ENCODE measurements around the gene SMPD1.

SMPD1 gene

DNA sequence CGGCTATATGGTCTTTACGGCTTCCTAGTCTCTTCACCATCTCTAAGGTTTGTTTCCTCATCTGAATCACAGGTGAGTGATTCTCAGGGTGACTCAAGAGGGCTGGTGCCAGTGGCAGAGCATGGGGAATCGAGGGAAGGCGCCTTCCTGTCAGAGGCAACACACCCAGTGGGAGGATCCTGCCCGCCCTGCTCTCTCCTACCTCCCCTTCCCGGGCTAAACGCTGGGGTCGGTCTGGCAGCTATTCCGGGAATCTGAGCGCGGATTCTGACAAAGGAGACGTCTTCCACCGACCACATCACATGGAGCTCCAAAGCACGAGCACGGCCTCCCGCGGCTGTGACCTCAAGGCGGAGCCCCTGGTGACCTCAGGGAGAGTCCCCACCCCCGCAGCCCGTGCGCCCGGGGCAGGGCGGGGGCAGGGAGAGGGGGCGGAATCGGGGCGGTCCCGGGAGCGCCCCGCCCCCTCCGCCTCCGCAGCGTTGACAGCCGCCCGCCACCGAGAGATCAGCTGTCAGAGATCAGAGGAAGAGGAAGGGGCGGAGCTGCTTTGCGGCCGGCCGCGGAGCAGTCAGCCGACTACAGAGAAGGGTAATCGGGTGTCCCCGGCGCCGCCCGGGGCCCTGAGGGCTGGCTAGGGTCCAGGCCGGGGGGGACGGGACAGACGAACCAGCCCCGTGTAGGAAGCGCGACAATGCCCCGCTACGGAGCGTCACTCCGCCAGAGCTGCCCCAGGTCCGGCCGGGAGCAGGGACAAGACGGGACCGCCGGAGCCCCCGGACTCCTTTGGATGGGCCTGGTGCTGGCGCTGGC lies at the start of gene SMPD1:
TSS of gene SMPD1 (plus strand) at position 570 of the 813 bp plus-strand sequence. CDS start at position 695, 125 bp downstream.
- peak; percentile 85 for DNase-seq (ENCODE audit: low read depth, low spot score)

DNA sequence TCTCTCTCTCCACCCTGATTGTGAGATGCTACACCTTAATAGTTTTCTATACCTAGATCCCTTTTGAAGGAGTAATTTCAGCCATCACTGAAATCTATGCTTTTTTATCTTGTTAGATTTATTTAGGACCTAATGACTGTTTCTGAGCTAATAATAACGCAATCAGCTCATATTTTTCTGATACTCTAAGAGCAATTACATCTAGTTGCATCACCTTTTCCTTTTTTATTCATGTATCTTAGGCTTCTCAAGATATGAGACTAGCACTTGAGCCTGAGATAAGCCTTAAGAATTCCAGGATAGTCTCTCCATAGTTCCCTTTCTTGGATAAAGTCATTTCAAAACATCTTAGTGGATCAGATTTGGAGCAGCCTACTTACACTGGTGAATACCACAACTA lies 44.9 kb upstream of the SMPD1 start:
- no peak overlapping the region for H3K27ac ChIP-seq
- no peak for DNase-seq (ENCODE audit: low read depth, low spot score)

More for the DNA sequence above, at the start of gene SMPD1:
- peak within 1 kb of the TSS; percentile 90 for H3K27ac ChIP-seq

DNA sequence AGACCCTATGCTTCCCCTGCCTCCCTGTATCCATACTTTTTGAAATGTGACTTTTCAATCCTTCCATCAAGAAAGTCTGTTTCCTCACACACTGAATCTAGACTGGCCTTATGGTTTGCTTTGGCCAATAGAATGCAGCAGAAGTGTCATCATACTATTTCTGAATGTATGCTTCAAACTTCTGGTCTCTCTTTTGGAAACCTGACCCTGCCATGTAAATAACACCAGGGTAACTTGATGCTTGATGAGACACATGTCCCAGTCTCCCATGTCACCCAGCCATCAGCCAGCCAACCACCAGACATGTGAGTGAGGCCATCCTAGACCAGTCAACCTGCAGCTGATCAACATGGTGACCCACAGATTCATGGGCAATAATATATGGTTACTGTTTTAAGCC lies 40.2 kb upstream of the SMPD1 start:
- H3K27ac ChIP-seq, result no peak overlapping the region
- no peak for DNase-seq (ENCODE audit: low read depth, low spot score)

DNA sequence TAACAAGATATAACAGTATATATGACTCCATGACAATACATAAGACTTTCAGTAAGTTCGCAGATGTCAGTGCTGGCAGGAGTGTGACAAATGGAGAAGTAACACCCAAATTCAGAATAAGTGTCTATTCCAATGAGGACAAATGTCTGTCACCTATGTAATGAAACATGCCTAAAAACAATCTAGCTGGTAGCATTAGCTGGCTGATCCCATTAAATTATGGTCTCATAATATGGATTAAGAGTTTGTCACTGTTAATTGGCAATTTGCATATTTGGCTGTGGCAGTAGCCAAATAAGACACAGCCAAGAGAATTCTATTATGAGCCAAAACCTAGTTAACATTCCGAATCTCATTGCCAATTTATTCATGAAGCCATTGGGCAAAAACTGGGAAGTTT lies 39.8 kb upstream of the SMPD1 start:
- no peak overlapping the region for H3K27ac ChIP-seq
- no peak for DNase-seq (ENCODE audit: low read depth, low spot score)

DNA sequence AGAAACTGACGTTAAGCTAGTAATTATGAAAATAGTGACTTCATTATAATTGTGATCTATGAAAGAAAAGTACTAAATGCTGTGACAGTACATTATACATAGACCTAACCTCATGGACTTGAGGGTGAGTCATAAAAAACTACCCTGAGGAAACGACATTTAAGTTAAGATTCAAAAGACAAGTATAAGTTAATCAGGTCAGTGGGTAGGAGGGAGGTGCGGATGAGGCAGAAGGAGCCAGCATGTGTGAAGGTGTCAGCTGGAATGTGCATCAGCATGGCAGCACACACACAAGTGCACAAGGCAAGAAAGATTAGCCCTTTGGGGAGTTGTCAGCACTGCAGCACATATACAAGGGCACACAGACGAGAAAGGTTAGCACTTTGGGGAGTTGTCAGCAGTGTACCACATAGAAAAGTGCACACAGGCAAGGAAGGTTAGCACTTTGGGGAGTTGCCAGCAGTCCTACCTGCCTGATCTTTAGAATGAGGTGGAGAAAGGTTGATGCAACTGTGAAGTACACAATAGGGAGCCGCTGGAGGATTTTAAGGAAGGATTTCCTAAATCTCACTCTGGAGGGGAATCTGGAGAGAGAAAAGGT lies 38.4 kb upstream of the SMPD1 start:
- no peak overlapping the region for H3K27ac ChIP-seq
- no peak for DNase-seq (ENCODE audit: low read depth, low spot score)

DNA sequence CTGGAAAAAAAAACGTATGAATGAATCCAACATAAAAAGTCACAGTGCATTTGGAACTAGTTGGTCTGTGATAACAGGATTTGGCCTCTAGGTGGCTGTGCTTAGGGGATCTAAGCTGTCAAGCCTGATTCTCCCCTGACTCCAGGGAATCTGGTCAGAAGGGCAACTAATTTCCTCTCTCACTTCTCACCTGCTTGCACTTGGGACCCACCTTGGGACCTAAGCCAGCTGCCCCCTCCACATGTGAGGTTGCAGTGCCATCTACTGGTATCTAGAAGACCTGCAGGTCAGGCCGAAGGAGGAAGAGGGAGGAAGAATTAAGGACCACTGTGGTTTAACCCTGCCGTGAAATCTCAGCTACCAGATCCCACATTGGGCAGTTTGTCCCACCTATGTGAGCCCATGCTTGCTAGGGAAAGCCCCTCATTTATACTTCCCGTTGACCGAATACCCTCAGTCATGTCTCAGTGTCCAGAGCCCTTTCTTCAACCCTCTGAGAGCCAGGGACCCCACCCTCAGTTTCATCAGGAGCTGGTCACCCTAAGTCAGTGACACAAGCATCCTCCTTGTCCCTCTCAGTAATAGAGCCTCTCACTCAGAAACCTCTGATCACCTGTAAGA lies 36.8 kb upstream of the SMPD1 start:
- DNase-seq (ENCODE audit: low read depth, low spot score), result no peak
- H3K27ac ChIP-seq, result no peak overlapping the region

DNA sequence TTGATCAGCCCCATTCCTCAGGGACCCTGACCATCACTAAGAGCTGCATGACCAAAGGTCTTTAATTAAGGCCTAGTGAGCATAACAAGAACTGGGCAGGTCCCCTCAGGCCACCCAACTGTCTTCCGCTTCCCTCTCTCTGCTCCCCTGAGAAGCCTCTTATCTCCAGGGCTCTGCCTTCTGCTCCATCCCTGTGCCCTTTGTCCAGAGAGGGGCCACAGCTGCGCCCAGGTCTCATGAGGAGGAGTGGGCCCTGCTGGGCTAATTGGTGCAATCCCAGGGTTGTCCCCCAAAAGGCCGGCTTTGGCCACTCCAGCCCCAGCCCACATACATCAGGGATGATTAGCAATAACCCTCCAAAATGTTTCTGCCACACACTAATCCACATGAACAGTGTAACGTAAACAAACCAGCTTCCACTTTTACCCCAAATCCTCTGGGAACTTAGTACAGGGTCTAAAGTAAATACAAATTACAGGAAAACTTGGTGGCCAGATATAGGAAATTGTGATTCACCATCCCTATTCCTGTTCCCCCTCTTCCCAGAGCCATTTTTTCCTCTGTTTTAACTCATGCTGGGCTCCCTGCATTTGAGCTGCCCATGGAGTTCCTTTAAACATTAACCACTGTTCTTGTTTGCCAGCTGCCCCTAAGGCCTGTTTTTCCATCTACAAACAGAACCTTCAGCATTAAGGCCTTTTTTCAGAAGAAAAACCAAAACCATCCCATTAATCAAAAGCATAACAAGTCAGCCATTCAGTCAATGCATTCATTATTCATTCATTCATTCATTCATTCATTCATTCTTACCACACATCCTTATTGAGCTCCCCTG lies 35.4 kb upstream of the SMPD1 start:
- DNase-seq (ENCODE audit: low read depth, low spot score), result no peak
- H3K27ac ChIP-seq, result no peak overlapping the region

DNA sequence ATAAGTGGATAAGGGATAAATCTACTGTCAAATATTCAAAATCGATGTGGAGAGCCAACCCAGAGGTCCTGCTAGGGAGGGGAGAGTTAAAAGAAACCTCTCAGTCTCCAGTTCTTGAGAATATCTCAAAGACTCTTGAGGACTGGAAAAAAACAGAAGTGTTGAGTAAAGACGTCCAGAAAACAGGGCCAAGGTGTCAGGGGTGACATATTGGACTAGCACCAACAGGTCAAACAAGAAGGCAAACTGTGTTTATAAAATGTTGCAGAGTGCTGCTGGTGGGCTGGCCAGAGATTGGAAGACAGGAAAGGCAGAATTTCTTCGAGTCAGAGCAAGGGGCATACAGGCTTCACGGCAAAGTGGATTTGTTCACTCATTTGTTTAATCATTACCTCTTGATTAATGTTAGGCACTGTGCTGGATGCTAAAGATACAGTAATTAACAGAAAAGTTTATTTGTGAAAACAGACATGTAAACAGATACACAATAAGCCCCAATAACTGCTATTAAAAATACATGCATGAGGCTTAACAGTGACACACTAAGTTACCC lies 33.7 kb upstream of the SMPD1 start:
- no peak overlapping the region for H3K27ac ChIP-seq
- no peak for DNase-seq (ENCODE audit: low read depth, low spot score)

DNA sequence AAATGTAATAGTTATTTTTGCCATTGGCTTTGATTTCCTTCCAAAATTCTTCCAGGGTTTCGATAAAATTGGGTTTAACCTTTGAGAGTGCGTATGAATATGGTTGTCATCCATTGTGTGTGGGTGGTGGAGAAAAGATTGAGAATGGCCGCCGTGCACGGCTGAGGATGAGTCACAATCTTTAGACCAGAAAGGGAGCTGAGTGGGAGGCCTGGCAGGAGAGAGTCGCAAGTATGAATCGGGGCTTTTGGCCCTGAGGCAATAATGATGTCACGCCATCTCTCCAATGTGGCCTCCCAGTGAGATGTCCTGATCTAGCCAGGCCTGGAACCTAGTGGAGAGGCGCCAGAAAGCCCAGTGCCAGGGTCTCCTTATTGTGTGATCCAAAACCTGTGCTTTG lies 33.1 kb upstream of the SMPD1 start:
- H3K27ac ChIP-seq, result no peak overlapping the region
- DNase-seq (ENCODE audit: low read depth, low spot score), result peak; percentile 43

DNA sequence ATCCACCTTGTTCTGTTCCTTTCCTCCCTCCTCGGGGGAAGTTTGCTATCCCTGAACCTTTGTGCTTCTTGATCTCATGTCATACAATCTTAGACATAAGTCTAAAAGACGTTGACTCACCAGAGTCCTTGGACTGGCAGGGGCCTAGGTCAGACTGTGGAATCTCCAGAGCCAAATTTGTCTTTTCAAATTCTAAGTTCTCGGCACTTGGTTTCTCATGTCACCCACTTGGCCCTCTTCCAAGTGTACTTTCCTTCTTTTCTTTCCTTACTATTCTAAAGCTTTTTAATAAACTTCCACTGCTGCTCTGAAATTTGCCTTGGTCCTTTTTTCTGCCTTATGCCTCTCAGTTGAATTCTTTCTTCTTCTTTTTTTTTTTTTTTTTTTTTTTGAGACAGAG lies 30.1 kb upstream of the SMPD1 start:
- no peak for DNase-seq (ENCODE audit: low read depth, low spot score)
- H3K27ac ChIP-seq, result no peak overlapping the region

DNA sequence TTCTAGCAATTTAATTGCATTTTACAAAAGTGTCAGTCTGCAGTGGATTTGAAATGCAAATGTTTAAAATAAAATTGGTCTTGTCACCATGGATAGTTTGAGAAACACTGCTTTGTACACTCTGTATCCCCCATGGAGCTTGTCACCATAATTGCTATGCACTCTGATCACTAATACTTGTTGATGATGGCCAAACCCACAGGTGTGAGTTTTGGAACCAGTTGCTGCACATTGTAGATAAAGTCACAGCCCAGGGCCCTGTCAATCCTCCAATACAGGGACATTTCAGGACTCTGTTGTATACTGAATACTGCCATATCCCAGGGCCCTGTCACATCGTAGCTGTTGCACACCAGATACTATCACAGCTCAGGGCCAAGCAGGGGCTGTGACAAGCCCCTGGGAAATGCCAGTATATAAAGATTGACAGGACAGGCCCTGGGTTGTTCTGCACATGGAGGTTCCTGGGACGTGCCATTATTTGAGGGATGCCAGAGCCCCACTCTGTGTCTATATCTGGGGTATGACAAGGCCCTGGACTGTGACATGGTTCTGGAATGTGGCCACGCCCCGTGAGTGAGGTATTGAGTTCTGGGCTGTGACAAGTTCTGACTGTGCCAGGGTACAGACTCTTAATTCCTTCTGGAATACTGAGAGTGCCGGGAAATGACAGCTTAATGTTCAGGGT lies 27.9 kb upstream of the SMPD1 start:
- H3K27ac ChIP-seq, result no peak overlapping the region
- DNase-seq (ENCODE audit: low read depth, low spot score), result no peak

DNA sequence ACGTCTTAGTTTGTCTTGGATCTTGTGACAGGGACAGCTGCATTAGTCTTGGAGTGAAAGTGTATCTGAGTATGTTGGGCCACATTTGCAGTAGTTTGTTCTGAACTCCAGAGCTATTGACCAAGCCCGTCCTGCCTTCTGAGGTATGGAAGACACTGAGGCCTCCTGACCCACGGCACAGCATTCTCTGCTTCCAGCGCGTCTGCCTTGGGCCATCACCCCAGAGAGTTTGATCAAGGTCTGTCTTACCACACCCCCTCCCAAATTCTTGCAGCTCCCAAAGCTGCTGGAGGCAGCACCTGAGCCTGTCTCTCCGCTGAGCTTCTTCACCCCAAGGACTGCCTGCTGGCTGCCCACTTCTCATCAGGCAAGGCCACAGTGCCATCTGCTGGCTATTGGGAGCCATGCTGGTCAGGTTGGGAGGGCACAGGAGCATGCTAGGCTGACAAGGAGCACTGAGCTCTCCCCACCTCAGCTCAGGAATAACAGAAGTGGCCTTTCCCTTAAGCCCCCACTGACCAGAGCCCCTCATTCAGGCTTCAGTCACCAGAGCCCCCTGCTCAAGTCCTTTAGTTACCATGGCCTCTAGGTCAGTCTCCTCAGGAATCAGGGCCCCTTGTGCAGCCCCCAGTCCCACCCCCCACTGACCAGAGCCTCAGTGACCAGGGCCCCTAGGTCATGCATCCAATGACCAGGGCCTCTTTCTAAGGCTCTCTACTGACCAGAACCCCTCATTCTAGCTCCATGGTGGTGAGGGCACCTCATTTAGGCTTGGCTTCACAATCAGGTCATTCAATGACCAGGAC lies 27.2 kb upstream of the SMPD1 start:
- DNase-seq (ENCODE audit: low read depth, low spot score), result peak; percentile 37
- no peak overlapping the region for H3K27ac ChIP-seq

DNA sequence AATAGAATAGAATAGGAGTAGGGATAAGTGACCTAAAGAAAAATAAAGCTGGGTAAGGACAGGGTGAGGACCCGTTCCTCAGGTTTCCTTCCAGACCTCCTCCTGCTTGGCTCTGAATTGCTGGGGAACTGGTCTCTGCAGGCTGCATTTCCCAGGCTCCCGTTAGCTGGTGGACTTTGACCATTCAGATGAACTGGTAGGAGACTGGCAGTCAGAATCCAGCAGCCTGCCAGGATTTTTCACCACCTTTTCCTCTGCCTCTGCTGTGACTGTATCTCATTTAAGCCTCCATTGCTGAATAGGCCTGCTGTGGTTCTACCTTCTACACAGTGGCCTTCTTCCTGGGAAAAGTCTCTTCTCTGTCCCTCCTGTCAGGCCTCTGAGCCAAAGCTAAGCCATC lies 24.6 kb upstream of the SMPD1 start:
- no peak for DNase-seq (ENCODE audit: low read depth, low spot score)
- no peak overlapping the region for H3K27ac ChIP-seq

DNA sequence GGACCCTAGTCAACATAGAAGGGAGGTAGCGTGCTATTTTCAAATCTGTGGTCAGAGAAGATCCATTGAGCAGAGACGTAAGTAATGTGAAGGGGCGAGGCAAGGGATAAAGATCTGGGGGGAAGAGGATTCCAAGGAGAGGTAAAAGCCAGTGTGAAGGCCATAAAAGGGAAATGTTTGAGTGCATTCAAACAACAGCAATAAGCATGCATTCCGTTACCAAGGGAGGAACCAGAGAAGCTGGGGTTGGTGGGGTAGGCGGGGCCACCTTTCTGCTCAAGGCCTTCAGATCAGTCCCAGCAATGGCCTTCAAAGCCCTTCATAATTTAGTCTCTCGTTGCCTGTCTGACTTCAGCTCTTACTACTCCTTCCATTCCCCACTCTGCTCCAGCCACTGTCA lies 18.4 kb upstream of the SMPD1 start:
- no peak for DNase-seq (ENCODE audit: low read depth, low spot score)
- H3K27ac ChIP-seq, result no peak overlapping the region

DNA sequence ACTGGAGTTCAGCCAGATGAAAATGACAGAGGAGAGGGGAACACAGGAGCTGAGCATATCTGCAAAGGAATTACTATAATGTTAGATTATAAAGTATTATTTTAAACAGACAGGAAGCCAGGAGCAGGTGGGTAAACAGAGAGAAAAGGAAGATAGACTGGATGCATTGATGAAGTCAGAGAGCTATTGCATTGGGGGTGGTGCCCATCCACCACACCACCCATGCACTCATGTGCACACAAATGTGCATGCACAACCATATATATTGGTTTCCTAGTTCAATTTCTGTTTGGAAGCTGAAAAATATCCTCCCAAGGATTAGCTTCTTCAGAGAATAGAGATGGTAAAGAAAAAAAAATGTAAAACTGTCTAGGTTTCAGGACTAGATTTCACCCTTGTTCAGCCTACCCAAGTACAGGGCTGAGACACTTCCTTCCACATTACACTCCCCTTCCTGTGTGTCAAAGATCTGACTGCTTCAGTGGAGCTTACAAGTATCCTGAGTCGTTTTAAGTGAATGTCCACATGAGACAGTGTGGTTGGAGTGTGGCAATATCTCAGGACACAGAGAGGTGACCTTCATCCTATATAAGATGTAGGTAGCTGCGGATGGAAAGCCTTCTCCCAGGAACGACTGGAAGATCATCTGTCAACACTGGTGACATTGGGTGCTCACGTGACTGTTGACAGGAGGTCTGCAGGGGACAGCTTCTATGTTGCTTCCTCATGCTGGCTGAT lies 12.2 kb upstream of the SMPD1 start:
- DNase-seq (ENCODE audit: low read depth, low spot score), result no peak
- no peak overlapping the region for H3K27ac ChIP-seq

DNA sequence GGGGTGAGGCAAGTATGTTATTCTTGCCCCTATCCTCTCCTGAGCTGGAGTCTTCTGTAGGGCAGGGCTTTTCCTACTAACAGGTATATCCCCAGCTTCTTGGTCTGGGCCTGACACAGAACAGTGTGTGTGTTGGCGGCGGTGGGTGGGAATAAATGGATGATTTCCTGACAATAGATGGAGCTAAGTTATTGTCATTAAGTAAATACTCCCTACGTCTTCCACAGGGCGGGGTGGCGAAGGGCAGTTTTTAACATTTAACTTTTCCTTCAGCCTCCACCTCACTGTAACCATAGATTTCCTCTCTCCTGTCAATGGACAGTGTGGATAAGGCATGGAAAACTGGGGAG lies 11.7 kb upstream of the SMPD1 start:
- no peak overlapping the region for H3K27ac ChIP-seq
- DNase-seq (ENCODE audit: low read depth, low spot score), result no peak

DNA sequence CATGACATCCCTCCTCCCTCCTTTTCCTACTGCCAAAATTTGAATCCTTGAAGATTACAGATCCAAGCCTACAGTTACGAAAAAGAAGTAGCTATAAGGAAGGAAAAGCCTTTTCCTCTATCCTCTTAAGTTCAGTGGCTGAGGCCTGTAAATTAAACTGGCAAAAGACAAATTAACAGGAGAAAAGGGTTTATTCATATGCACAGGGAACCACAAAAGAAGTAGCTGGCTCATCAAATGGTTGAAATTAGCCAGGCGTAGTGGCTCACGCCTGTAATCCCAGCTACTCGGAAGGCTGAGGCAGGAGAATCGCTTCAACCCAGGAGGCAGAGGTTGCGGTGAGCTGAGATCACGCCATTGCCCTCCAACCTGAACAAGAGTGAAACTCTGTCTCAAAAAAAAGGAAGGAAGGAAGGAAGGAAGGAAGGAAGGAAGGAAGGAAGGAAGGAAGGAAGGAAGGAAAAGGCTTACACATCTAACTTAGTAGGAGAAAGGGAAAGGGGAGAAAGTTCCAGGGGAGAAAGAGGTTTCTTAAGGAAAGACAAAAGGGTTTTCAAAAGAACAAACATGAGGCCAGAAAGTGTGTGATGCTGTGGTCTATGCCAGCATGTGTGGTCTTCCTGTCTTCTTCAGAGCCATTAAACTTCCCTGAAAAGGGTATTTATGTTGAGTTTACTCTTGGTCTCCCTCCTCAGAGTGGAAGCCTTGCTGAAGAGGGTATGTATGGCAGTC lies 5.1 kb upstream of the SMPD1 start:
- no peak for DNase-seq (ENCODE audit: low read depth, low spot score)
- H3K27ac ChIP-seq, result no peak overlapping the region

Measured in epithelial cell of prostate (primary cell).